HG03457 (cell line): ENCODE data around the gene BCAS1.

ENCODE experiments used
- ATAC-seq: cut with Tn5 transposase; IDR thresholded peaks from one replicate; pipeline ENCODE4 v1.9.1; 2021; ENCODE audit warnings: moderate number of reproducible peaks; ENCODE audit not compliant: unreplicated experiment

Gene BCAS1

DNA sequence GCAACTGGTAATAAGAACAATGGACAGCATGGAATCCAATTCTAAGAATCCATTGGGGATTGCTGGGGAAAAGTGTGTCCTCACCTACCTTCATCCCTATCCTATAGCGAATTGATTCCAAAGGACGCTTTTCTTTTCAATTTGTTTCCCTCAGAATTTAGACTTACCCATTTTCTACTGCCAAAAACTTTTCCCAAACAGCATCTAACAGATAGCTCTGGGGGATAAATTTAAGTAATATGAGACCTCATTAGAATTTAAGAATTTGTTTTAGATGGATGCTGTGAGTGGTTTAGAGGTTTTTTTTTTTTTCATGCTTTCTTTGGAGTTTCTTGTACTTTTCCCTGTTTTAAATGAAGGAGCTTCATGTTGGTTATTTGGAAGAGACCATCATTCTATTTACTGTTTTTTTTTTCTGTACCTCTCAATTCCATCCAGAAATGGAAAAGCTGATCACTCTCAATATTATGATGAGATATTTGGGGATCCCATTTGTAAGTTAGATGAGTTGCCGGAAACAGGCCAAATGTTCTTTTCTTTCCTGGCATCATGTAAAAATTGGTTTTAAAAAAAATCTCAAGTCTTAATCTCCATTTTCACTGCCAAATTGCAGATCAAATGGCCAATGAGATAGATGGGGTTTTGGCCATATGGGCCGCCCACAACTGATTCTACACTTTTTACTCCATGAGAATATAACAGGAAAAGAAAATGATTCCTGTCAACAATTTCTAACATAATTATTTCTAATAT, 105.7 kb downstream of the BCAS1 start:
- no peak for ATAC-seq

- ATAC-seq = no peak
These were observed 106.3 kb downstream of the BCAS1 start for GRCh38 chr20:53964067-53964466.

GRCh38 chr20:53963635-53964034, 106.8 kb downstream of the BCAS1 start:
- ATAC-seq = no peak

DNA sequence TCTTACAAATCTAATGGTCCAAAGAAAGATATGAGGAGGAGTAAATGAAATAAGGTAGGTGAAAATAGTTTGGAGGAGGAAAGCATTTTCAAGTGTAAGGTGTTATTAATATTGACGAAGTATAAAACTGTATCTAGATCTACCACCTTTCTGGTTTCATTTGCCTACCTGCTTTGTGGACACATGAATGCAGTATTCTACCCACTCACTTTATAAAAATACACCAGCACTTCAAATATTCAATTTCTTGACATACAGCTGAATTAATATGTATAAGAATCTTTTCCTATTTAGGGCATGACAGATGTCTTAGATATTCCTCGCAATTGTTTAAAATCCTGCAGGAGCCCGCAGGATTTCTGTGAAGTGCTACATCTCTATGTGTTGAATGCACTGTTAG, 108.0 kb downstream of the BCAS1 start:
- no peak for ATAC-seq

GRCh38 chr20:53961527-53961926, 108.9 kb downstream of the BCAS1 start:
- ATAC-seq = no peak

DNA sequence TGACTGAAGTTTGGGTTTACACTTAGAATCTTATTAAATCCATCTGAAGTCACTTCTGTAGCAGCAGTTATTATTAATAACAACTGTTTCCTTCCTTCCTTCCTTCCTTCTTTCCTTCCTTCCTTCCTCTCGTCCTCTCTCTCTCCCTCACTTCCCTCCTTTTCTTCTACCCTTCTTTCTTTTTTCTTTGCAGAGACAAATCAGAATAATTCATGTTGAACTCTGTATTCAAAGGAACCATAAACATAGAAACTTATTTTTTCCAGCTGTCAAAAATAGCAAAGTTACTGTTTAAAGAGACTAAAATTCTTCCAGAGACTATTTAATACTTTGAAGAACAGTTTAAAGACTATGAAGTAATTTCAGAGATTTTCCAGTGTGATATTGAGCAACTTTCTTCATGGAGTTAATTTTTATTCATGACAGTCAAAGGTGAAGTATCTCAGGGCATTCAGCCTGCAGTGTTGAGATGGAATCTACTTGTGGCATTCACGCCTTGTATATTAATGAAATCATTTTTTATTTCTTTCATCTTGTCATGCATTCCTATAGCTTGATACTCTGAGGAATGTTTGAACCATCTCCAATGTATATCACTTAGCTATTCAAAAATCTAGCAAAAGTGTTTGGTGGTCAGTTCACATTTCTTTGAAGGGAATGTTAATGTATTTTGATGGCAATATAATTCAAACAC, 109.7 kb downstream of the BCAS1 start:
- no peak for ATAC-seq

DNA sequence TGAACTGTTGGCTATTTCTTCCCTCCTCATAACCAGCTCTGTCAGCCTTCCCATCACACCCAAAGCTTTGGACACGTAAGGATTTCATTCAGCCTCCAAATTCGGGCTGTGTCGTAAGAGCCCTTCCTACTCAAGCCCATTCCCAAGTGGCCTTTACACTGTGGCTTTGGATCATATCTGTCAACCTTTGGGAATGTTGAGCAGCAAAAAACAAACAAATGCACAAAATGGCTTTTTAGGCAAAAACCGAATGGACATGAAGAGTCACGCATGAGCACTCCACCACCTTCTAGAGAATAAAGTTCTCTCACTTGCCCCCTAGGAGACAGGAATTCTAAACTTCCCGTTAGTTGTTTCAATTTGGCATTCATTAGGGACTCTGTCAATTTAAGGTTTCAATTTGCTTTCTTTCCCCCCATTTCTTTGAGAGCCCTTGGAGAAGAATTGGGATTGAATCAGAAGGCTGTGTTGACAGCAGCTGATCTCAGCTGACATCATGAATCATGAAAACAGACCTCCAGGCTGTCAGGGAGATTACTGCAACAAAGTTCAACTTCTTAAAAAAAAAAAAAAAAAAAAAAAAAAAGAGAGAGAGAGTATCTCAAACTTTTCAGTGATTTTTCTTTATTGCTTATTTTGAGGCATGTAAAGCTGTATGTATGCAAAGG, 110.3 kb downstream of the BCAS1 start:
- ATAC-seq = no peak

GRCh38 chr20:53958260-53958659, 112.1 kb downstream of the BCAS1 start:
- no peak for ATAC-seq

- no peak for ATAC-seq
These were observed 112.8 kb downstream of the BCAS1 start for GRCh38 chr20:53957451-53958172.

- no peak for ATAC-seq
These were observed 114.2 kb downstream of the BCAS1 start for GRCh38 chr20:53956013-53956715.

DNA sequence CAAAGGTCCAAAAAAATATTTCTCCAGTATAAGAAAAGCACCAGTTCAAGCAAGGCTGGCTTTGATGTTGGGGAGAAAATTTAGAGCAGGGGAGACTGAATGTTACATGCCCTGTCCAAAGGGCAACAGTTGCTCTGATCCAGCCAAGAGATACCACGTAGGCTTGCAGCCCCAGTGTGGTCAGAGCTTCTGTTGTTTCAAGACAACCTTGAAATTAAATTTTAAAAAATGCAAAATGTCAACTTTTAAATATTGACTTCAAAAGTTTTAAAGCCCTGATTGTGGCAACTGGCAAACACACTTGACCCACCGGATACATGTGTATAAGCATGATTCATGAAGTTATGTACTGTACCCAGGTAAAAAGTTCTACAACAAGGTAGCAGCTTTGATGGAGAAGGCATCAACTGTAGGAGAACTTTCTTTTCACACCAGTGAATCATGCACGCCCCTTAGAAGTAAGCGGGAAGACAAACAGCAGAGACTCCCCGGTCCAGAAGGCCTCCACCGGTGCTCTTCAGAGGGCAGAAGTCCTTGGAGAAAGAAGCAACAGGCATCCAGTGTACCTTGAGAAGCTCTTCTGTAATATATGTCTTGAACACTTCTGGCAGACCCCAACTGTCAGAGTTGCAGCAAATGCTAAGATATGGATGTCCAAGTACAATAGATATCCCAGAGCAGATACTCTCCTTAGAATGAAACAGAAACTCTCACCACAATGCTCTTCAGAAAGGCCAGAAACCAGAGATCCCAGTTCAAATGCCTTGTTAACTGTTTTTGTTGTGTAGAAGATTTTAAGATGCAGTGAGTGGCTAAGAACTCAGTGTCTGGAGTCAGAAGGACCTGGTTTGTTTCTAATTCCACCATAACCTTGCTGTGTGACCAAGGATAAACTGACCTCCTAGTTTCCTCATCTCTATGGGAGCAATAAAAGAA, 115.4 kb downstream of the BCAS1 start:
- no peak for ATAC-seq

DNA sequence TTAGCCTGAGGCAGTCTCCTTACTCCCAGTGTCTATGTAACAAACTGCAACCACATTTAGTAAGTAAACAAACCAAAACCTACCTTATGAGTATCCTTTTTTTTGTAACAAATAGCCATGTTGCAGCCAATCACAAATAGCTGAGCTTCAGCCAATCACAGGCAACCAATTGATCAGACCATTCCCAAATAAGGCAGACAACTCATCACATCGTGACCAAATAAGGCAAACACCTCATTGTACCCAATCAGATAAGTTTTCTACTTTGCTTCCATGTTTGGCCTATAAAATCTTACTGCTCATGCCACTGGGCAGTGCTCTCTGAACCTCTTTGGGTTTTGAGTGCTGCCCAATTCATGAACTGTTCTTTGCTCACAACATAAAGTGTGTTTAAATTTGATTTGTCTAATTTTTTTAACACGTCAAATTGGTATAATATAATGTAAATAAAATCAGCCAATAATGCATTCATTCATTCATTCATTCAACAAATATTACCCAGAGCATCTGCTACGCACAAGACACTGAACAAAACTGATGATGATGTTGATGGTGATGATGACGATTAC, 117.8 kb downstream of the BCAS1 start:
- ATAC-seq = no peak

DNA sequence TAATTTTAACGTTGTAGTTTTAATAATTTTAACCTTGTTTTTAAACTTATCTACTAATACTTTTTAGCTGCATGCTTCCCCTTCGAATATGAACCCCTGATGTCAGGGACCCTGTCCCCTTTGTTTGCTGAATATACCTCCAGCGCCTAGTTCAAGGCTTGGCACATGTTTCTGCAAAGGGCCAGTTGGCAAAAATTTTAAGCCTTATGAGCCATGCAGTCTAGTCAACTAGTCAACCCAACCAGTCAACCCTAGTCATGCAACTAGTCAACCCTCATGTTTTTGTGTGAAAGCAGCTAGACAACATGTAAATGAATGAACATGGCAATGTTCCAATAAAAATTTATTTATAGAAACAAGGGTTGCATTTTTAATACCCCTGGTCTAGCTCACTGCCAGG, 119.8 kb downstream of the BCAS1 start:
- no peak for ATAC-seq

GRCh38 chr20:53950031-53950430, 120.4 kb downstream of the BCAS1 start:
- ATAC-seq = no peak

DNA sequence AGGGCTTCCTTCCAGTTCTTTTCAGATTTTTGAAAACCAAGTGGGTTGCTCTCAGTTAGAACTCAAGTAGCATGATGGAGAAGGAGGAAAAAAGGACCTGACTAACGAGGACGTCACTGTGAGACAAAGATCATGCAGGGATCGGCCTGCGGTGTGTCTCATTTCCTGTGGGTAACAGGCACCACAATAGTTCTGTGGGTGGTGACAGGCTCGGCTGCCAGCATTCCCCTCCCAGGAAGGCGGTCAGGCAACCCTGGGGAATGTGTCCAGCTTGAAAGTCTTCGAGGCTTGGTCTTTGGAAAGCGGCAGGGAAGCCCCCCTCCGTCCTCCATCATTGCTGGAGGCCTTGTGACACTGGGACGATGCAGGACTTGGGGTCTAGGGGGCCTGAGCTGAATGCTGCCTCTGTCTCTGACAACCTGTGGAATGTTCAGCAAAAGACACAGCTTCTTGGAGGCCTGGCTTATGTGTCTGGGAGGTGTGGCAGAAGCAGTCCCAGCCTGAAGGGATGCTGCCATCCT, 121.0 kb downstream of the BCAS1 start:
- ATAC-seq = peak; percentile 83

DNA sequence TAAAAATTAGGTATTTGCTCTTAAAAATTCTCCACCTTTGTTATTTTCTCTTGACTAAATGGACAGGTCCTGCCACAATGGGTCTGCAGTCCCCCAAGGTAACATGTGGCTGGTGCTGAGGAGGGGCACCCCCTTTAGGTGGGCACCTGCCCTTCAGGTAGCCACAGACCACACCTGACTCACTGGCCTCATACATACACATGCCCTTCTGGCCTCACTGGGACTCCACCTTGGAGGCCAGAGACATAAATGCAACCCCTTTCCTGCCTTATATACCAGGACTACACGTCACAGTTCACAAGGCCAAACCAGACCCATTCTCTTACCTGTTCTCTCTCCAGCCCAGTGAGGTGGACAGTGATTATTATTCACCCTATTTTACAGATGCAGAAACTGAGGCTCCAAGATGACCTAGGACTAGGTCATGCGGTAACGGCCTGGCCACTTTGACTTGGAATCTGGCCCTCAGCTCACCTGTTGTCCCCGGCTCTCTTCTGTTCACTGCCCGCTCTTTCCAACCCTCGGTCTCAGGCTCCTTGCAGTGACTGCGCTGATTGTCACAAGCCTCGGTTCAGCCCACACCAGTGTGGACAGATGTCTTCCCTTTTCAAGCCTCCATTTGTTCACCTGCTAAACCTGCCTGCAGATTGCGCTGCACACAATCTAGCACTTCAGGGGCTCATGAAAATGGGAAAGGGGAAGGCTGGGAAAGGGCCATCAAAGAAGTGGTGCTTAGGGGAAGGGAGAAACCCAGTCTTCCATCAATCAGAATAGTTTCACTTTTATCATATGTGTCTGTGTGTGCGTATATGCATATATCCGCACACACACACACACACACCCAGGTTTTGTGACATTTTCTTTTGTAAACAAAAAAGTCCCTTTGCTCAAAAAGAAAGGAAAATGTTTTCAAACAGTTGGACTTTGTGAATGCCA, 121.7 kb downstream of the BCAS1 start:
- ATAC-seq = peak; percentile 45

DNA sequence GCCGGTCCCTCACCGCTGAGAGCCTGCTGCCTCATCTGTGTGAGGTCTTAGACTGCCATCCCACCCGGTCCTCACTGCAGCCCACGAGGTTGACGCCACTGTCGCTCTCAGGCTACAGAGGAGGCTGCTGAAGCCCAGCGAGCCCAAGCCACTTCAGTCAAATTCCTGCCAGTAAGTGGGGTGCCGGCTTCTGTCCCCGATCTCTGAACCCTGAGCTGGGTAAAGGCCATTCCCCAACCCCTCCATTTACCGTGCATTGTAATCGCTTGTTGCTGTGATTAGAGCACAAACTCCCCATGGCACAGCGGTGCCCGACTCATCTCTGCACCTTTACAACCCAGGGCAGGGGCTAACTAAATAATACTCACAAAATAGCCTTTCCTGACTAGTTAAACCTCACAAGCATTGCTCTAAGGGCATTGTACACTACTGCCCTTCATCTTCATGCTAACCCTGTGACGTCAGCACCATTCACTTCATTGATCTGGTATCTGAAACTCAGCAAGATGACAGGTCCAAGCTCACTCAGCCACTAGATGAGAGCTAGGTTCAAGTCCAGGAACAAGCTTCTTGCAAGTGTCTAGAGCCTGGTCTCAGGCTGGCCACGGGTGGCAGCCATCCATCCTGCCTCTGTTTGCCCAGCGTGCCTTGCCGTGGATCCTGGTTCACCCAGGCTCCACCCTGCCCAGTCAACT, 122.7 kb downstream of the BCAS1 start:
- no peak for ATAC-seq
